GM23338 (cell line): ENCODE results near the gene GBF1. TPM values are rescaled to one million over a fixed set of nuclear protein-coding genes. Genes with fewer than 3 reads are reported as not detected.
A peak's percentile ranks its signal among the peaks of the same experiment; 100 is the strongest.

Source experiments
- ATAC-seq: fragments of 200-7000 bp; cut with Tn5 transposase; 3 replicates; pipeline ENCODE4 v1.9.1; 2020
- DNase-seq: peaks from one replicate; pipeline ENCODE4 v3.0.0-alpha.2; 2015; ENCODE audit warnings: low spot score
- H2AFZ ChIP-seq: fragments of 200-600 bp; sonication (generic); 2 replicates; pipeline ENCODE4 v1.8.0; 2016; ENCODE audit warnings: antibody characterized with exemption, mild to moderate bottlenecking, moderate library complexity
- H3F3A ChIP-seq: fragments of 200-600 bp; sonication (generic); replicated peaks from 2 replicates; pipeline ENCODE4 v1.8.0; 2017; ENCODE audit warnings: antibody characterized with exemption, mixed run types, low read depth
- H3K27ac ChIP-seq: fragments of 200-600 bp; sonication (generic); 2 replicates; pipeline ENCODE4 v1.6.1; 2016; ENCODE audit warnings: low read depth
- H3K27me3 ChIP-seq: fragments of 200-600 bp; sonication (generic); 2 replicates; pipeline ENCODE4 v1.8.0; 2016; ENCODE audit warnings: mild to moderate bottlenecking, mixed run types, moderate library complexity; ENCODE audit not compliant: insufficient read depth
- H3K36me3 ChIP-seq: fragments of 200-600 bp; sonication (generic); 2 replicates; pipeline ENCODE4 v1.8.0; 2016; ENCODE audit warnings: mild to moderate bottlenecking; ENCODE audit not compliant: insufficient read depth
- H3K4me1 ChIP-seq: fragments of 200-600 bp; sonication (generic); 2 replicates; pipeline ENCODE4 v1.8.0; 2016; ENCODE audit warnings: mild to moderate bottlenecking, moderate library complexity; ENCODE audit not compliant: insufficient read depth
- H3K4me2 ChIP-seq: fragments of 200-600 bp; sonication (generic); 2 replicates; pipeline ENCODE4 v1.7.1; 2017; ENCODE audit warnings: mixed run types
- H3K4me3 ChIP-seq: fragments of 200-600 bp; sonication (generic); 2 replicates; pipeline ENCODE4 v1.6.1; 2016; ENCODE audit warnings: mixed run types
- H3K79me2 ChIP-seq: fragments of 200-600 bp; sonication (generic); replicated peaks from 2 replicates; pipeline ENCODE4 v1.8.0; 2017; ENCODE audit warnings: mild to moderate bottlenecking; ENCODE audit not compliant: insufficient read depth
- H3K9me2 ChIP-seq: fragments of 200-600 bp; sonication (generic); 2 replicates; pipeline ENCODE4 v1.8.0; 2017; ENCODE audit not compliant: insufficient read depth
- H4K20me1 ChIP-seq: fragments of 200-600 bp; sonication (generic); replicated peaks from 2 replicates; pipeline ENCODE4 v1.8.0; 2017; ENCODE audit warnings: mild to moderate bottlenecking; ENCODE audit not compliant: insufficient read depth
- H3K27ac Mint-ChIP-seq: 2 replicates; pipeline ENCODE4 v1.8.0; 2020; ENCODE audit warnings: inconsistent platforms, mild to moderate bottlenecking, moderate library complexity, mixed read lengths
- H3K27me3 Mint-ChIP-seq: 3 replicates; pipeline ENCODE4 v1.8.0; 2022; ENCODE audit warnings: low read depth, mild to moderate bottlenecking, moderate library complexity, mixed read lengths, inconsistent platforms; ENCODE audit not compliant: insufficient read depth, poor library complexity
- H3K36me3 Mint-ChIP-seq: 3 replicates; pipeline ENCODE4 v1.8.0; 2021; ENCODE audit warnings: low read depth, mild to moderate bottlenecking, inconsistent platforms, moderate library complexity, mixed read lengths
- H3K4me1 Mint-ChIP-seq: 3 replicates; pipeline ENCODE4 v1.8.0; 2020; ENCODE audit warnings: mild to moderate bottlenecking, inconsistent platforms, mixed read lengths
- H3K4me3 Mint-ChIP-seq: 3 replicates; pipeline ENCODE4 v1.8.0; 2021; ENCODE audit warnings: moderate library complexity, mild to moderate bottlenecking, inconsistent platforms, mixed read lengths
- H3K9me3 Mint-ChIP-seq: 3 replicates; pipeline ENCODE4 v1.8.0; 2020; ENCODE audit warnings: moderate library complexity, mild to moderate bottlenecking, inconsistent platforms, mixed read lengths
- CREB1 ChIP-seq: fragments of 250-450 bp; sonication (Bioruptor Pico); IDR thresholded peaks from 2 replicates; pipeline ENCODE4 v1.5.0; 2020; ENCODE audit warnings: low read depth, mild to moderate bottlenecking, moderate library complexity
- EZH2 ChIP-seq: fragments of 200-600 bp; sonication (generic); IDR thresholded peaks from one replicate; pipeline ENCODE4 v1.8.0; 2017; ENCODE audit warnings: antibody characterized with exemption, mild to moderate bottlenecking, low read depth; ENCODE audit not compliant: unreplicated experiment
- REST ChIP-seq: IDR thresholded peaks from one replicate; pipeline ENCODE4 v1.6.1; 2018; ENCODE audit warnings: antibody characterized with exemption; ENCODE audit not compliant: unreplicated experiment
- STAT1 ChIP-seq: IDR thresholded peaks from one replicate; pipeline ENCODE4 v1.6.1; 2016; ENCODE audit warnings: antibody characterized with exemption; ENCODE audit not compliant: unreplicated experiment
- ZNF114 ChIP-seq: fragments of 250-450 bp; sonication (Bioruptor Pico); IDR thresholded peaks from 2 replicates; pipeline ENCODE4 v1.5.0; 2020; ENCODE audit warnings: mild to moderate bottlenecking, moderate library complexity
- ZNF331 ChIP-seq: fragments of 250-450 bp; sonication (Bioruptor Pico); IDR thresholded peaks from 2 replicates; pipeline ENCODE4 v1.5.0; 2020; ENCODE audit warnings: low read depth, mild to moderate bottlenecking, moderate library complexity
- polyA plus RNA-seq: library from polyadenylated mRNA; unstranded; fragments of >200 nt; fragmentation: Nextera tagmentation; extraction: Ambion mirVana; gene quantifications from 2 replicates; pipeline ENCODE4 v1.2.1, GENCODE V29; 2016
- total RNA-seq: library from RNA; depleted of rRNA; stranded (reverse); fragments of >200 nt; shearing (Covaris generic); gene quantifications from 2 replicates; pipeline ENCODE4 v1.2.3, GENCODE V29; 2014

GBF1 gene
- total and polyA plus RNA-seq, 2 experiments from 2014 or later, result 6.5 to 27.2 TPM

GRCh38 chr10:102311025-102311420, 65.7 kb downstream of the GBF1 start:
- Mint-ChIP-seq H3K9me3 (no peaks in the 10 kb centered on the region), H3K27me3 (peaks cover 2% of the 10 kb centered on the region), H3K27ac (no peak overlapping the region), H3K4me1 (peaks cover 17% of the 10 kb centered on the region; the same call in 2 of the 3 replicates), H3K4me3 (no peak overlapping the region), H3K36me3 (peaks cover 3% of the 10 kb centered on the region; the same call in 1 of the 3 replicates)
- H3K27ac ChIP-seq, result no peak overlapping the region
- no peaks in the 10 kb centered on the region for H3F3A ChIP-seq
- no peaks in the 10 kb centered on the region for H3K36me3 ChIP-seq
- TF ChIP-seq EZH2, result no peak
- TF ChIP-seq ZNF114 (CRISPR knock-in tag), result no peak
- ATAC-seq (peak; percentile 50), DNase-seq (no peak)
- no peak overlapping the region for H2AFZ ChIP-seq
- no peaks in the 10 kb centered on the region; the same call in 1 of the 2 replicates for H3K79me2 ChIP-seq
- H3K9me2 ChIP-seq, result no peaks in the 10 kb centered on the region
- no peaks in the 10 kb centered on the region for H3K27me3 ChIP-seq
- no peak overlapping the region for H3K4me2 ChIP-seq
- 0 out of 2 replicates have a peak, but pooled peaks cover 4% of the 10 kb centered on the region for H3K4me1 ChIP-seq
- peaks cover 29% of the 10 kb centered on the region for H4K20me1 ChIP-seq
- no peak overlapping the region for H3K4me3 ChIP-seq

- H3K9me3 Mint-ChIP-seq, result no peaks in the 10 kb centered on the region
- DNase-seq (no peak), ATAC-seq (no peak)
- H3K4me2 ChIP-seq, result no peak overlapping the region
- H3K36me3 ChIP-seq, result no peaks in the 10 kb centered on the region
- no peak overlapping the region for H3K27ac ChIP-seq
- H3K4me1 ChIP-seq, result 0 out of 2 replicates have a peak, but pooled peaks cover 4% of the 10 kb centered on the region
- H3K9me2 ChIP-seq, result no peaks in the 10 kb centered on the region
- no peaks in the 10 kb centered on the region for H3K27me3 Mint-ChIP-seq
- no peak overlapping the region for H3K4me3 Mint-ChIP-seq
- TF ChIP-seq STAT1 (no peak), REST (no peak), EZH2 (no peak), CREB1 (CRISPR knock-in tag) (no peak), ZNF331 (CRISPR knock-in tag) (no peak)
- H3K79me2 ChIP-seq, result no peaks in the 10 kb centered on the region; the same call in 1 of the 2 replicates
- no peak overlapping the region for H2AFZ ChIP-seq
- H3K27ac Mint-ChIP-seq, result no peak overlapping the region
- no peaks in the 10 kb centered on the region for H3F3A ChIP-seq
- peaks cover 17% of the 10 kb centered on the region; the same call in 2 of the 3 replicates for H3K4me1 Mint-ChIP-seq
- no peak overlapping the region for H3K4me3 ChIP-seq
- peaks cover 33% of the 10 kb centered on the region for H4K20me1 ChIP-seq
- H3K27me3 ChIP-seq, result no peaks in the 10 kb centered on the region
- peaks cover 2% of the 10 kb centered on the region; the same call in 1 of the 3 replicates for H3K36me3 Mint-ChIP-seq
These were observed 67.4 kb downstream of the GBF1 start for GRCh38 chr10:102312683-102313082.
